Caco-2 (cell line): ENCODE measurements around the gene KLRC3. TPM values are rescaled to one million over a fixed set of nuclear protein-coding genes. Genes with fewer than 3 reads are reported as not detected.
A peak's percentile ranks its signal among the peaks of the same experiment; 100 is the strongest.
"Not testable (repeated sequence)": the region's sequence is repeated elsewhere in the genome, so short reads cannot be mapped to it uniquely, and the experiment has no call there.

Experiments used
- BruUV-seq: library from RNA; stranded (reverse); fragments of 400-500 nt; replicated peaks from 2 replicates; lab custom pipeline; 2021; lab: Mats Ljungman, UMichigan
- CTCF ChIA-PET: fragments of 300-600 bp; sonication (Branson Sonifier 250); formaldehyde crosslinking; loops from one replicate; lab custom pipeline; 2022; ENCODE audit warnings: antibody characterized with exemption; lab: Charles Lee
- POLR2A ChIA-PET: fragments of 300-600 bp; sonication (Branson Sonifier 250); formaldehyde crosslinking; loops from one replicate; lab custom pipeline; 2022; ENCODE audit warnings: antibody characterized with exemption; lab: Charles Lee
- DNase-seq, 2 experiments: peaks; one replicate each; pipeline versions ENCODE4 v3.0.0 to v3.0.0-alpha.2; 2020 to 2022
- H3K27me3 ChIP-seq: replicated peaks from 2 replicates; pipeline ENCODE4 v1.6.0; 2011; ENCODE audit warnings: low read length; ENCODE audit not compliant: control insufficient read depth, insufficient read depth
- H3K36me3 ChIP-seq: 2 replicates; pipeline ENCODE4 v1.5.1; 2011; ENCODE audit warnings: low read length; ENCODE audit not compliant: control insufficient read depth, insufficient read depth
- H3K4me1 ChIP-seq: fragments of 250-450 bp; sonication (Bioruptor Pico); 2 replicates; pipeline ENCODE4 v1.5.1; 2020; ENCODE audit warnings: mild to moderate bottlenecking
- H3K4me3 ChIP-seq: 2 replicates; pipeline ENCODE4 v1.5.1; 2011; ENCODE audit warnings: low read depth, mild to moderate bottlenecking, control low read depth, low read length
- H3K9me3 ChIP-seq: fragments of 250-450 bp; sonication (Bioruptor Pico); 2 replicates; pipeline ENCODE4 v1.5.1; 2020; ENCODE audit warnings: mild to moderate bottlenecking, moderate library complexity
- H3K27ac Mint-ChIP-seq: one replicate; pipeline ENCODE4 v1.8.0; 2022; ENCODE audit warnings: mixed read lengths; ENCODE audit not compliant: unreplicated experiment
- H3K27me3 Mint-ChIP-seq: one replicate; pipeline ENCODE4 v1.8.0; 2022; ENCODE audit warnings: mixed read lengths; ENCODE audit not compliant: insufficient read depth, unreplicated experiment
- H3K36me3 Mint-ChIP-seq: one replicate; pipeline ENCODE4 v1.8.0; 2022; ENCODE audit warnings: mild to moderate bottlenecking, mixed read lengths; ENCODE audit not compliant: insufficient read depth, unreplicated experiment
- H3K4me1 Mint-ChIP-seq: one replicate; pipeline ENCODE4 v1.8.0; 2022; ENCODE audit warnings: low read depth, mixed read lengths; ENCODE audit not compliant: unreplicated experiment
- H3K4me3 Mint-ChIP-seq: one replicate; pipeline ENCODE4 v1.8.0; 2022; ENCODE audit warnings: mild to moderate bottlenecking, moderate library complexity, mixed read lengths; ENCODE audit not compliant: unreplicated experiment
- H3K9me3 Mint-ChIP-seq: one replicate; pipeline ENCODE4 v1.8.0; 2022; ENCODE audit warnings: mixed read lengths; ENCODE audit not compliant: unreplicated experiment
- CTCF ChIP-seq, 2 experiments: fragments of 200-600 bp in 1 of 2; IDR thresholded peaks; 1 replicate in 1 of 2; 2 replicates in 1 of 2; pipeline versions ENCODE4 v1.5.1 to v1.8.0; 2011 to 2022; ENCODE audit warnings: antibody characterized with exemption in 1 of 2, control low read depth in 1 of 2, inconsistent platforms in 1 of 2, low read depth in 1 of 2, low read length in 1 of 2, mild to moderate bottlenecking in 1 of 2, moderate library complexity in 1 of 2; ENCODE audit not compliant: insufficient read depth in 1 of 2, severe bottlenecking in 1 of 2, unreplicated experiment in 1 of 2
- intact Hi-C: fragments of 100-400 bp; cut with micrococcal nuclease; formaldehyde crosslinking; loops from one replicate; pipeline ENCODE4 v1.10.0; 2022; ENCODE audit not compliant: unreplicated experiment
- total RNA-seq: library from RNA; stranded (reverse); gene quantifications from 2 replicates; pipeline ENCODE4 v1.2.3, GENCODE V29; 2022

Gene KLRC3
- total RNA-seq, 1 experiment from 2014 or later, result not detected

GRCh38 chr12:10398168-10398567 lies 22.2 kb downstream of the KLRC3 start:
- no peak overlapping the region for H3K4me3 Mint-ChIP-seq
- H3K9me3 ChIP-seq, result no peaks in the 10 kb centered on the region
- H3K27me3 Mint-ChIP-seq, result no peaks in the 10 kb centered on the region
- CTCF ChIA-PET, result no interaction called here
- H3K36me3 ChIP-seq, result no peaks in the 10 kb centered on the region
- H3K27ac Mint-ChIP-seq, result no peak overlapping the region
- H3K4me1 ChIP-seq, result peaks cover 12% of the 10 kb centered on the region
- no TSS peak for BruUV-seq
- peaks cover 21% of the 10 kb centered on the region for H3K4me1 Mint-ChIP-seq
- no peaks in the 10 kb centered on the region for H3K9me3 Mint-ChIP-seq
- no peak for DNase-seq
- no peaks in the 10 kb centered on the region for H3K27me3 ChIP-seq
- intact Hi-C loops, result no loop called here
- TF ChIP-seq CTCF (IDR thresholded peaks at IDR 0.05; ENCODE audit: insufficient read depth in 1 of 2, low read depth in 1 of 2, low read length in 1 of 2, severe bottlenecking in 1 of 2, unreplicated experiment in 1 of 2), result no peak
- H3K36me3 Mint-ChIP-seq, result no peaks in the 10 kb centered on the region
- POLR2A ChIA-PET, result no interaction called here
- H3K4me3 ChIP-seq, result no peak overlapping the region

DNA sequence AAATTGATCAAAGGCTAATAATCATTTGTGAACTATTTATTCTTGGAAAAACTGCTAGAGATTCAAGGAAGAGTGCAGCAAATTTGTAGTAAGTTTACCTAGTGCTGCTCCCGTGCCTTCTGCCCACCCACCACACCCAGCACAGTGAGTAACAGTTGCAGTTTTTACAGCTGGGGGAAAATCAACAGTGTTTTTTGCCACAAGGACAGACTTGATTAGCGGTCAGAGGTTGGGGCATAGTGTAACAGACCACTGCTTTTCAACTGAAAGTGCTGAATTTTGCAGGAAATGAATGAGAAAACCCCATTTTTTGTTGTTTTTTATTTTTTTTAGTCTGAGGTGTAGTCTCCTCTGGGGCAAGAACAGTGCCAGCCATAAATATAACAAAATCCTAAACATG lies 23.1 kb downstream of the KLRC3 start:
- ChIA-PET POLR2A (no interaction called here), CTCF (no interaction called here)
- Mint-ChIP-seq H3K27ac (no peak overlapping the region), H3K9me3 (no peaks in the 10 kb centered on the region), H3K27me3 (no peaks in the 10 kb centered on the region), H3K36me3 (no peaks in the 10 kb centered on the region), H3K4me1 (peaks cover 21% of the 10 kb centered on the region), H3K4me3 (no peak overlapping the region)
- Histone ChIP-seq H3K9me3 (no peaks in the 10 kb centered on the region), H3K36me3 (no peaks in the 10 kb centered on the region), H3K4me3 (no peak overlapping the region), H3K4me1 (peaks cover 12% of the 10 kb centered on the region), H3K27me3 (no peaks in the 10 kb centered on the region)
- no peak for TF ChIP-seq CTCF (IDR thresholded peaks at IDR 0.05; ENCODE audit: insufficient read depth in 1 of 2, low read depth in 1 of 2, low read length in 1 of 2, severe bottlenecking in 1 of 2, unreplicated experiment in 1 of 2)
- no TSS peak for BruUV-seq
- DNase-seq, result no peak
- intact Hi-C loops, result no loop called here

GRCh38 chr12:10396176-10396575 lies 24.2 kb downstream of the KLRC3 start:
- H3K27me3 Mint-ChIP-seq, H3K36me3 Mint-ChIP-seq, H3K27me3 ChIP-seq, intact Hi-C loops, H3K36me3 ChIP-seq, H3K9me3 ChIP-seq, POLR2A ChIA-PET, H3K4me3 ChIP-seq, DNase-seq, H3K9me3 Mint-ChIP-seq: not testable (repeated sequence)
- peaks cover 12% of the 10 kb centered on the region for H3K4me1 ChIP-seq
- CTCF ChIA-PET, result interaction anchor here (0.6 to 1.3 kb wide), 3 partner anchors 11 to 15 kb away, joined by 3 to 6 read pairs (median 4); no protein-coding TSS in a partner anchor
- TSS peak; percentile 52 for BruUV-seq
- Mint-ChIP-seq H3K4me1 (peaks cover 21% of the 10 kb centered on the region), H3K4me3 (peak overlapping the region; percentile 63), H3K27ac (peak overlapping the region; percentile 95)
